ENCODE data around the gene RXFP2.

The RXFP2 gene

GRCh38 chr13:31764556-31764955, 25.2 kb downstream of the RXFP2 start:
- in situ Hi-C loops (cut with HindIII; ENCODE audit: low sequenced_read_pairs), result no loop called here
- H3K4me3 ChIP-seq (ENCODE audit: low read depth, low read length), result no peak overlapping the region
- TF ChIP-seq CTCF (IDR thresholded peaks at IDR 0.05; ENCODE audit: low read depth, low read length), result no peak
- no peak for DNase-seq (ENCODE audit: low read depth, low spot score)

- in situ Hi-C loops (cut with HindIII; ENCODE audit: low sequenced_read_pairs), result no loop called here
- no peak overlapping the region for H3K4me3 ChIP-seq (ENCODE audit: low read depth, low read length)
- TF ChIP-seq CTCF (IDR thresholded peaks at IDR 0.05; ENCODE audit: low read depth, low read length), result no peak
- peak; percentile 90 for DNase-seq (ENCODE audit: low read depth, low spot score)
Measured at GRCh38 chr13:31765138-31765785, 25.9 kb downstream of the RXFP2 start.

- in situ Hi-C loops (cut with HindIII; ENCODE audit: low sequenced_read_pairs), result no loop called here
Measured at GRCh38 chr13:31767175-31767900, 28.0 kb downstream of the RXFP2 start.

GRCh38 chr13:31768351-31768750, 29.0 kb downstream of the RXFP2 start:
- in situ Hi-C loops (cut with HindIII; ENCODE audit: low sequenced_read_pairs), result no loop called here
- no peak overlapping the region for H3K4me3 ChIP-seq (ENCODE audit: low read depth, low read length)
- DNase-seq (ENCODE audit: low read depth, low spot score), result no peak
- no peak for TF ChIP-seq CTCF (IDR thresholded peaks at IDR 0.05; ENCODE audit: low read depth, low read length)

More at GRCh38 chr13:31767175-31767900, 28.0 kb downstream of the RXFP2 start:
- TF ChIP-seq CTCF (IDR thresholded peaks at IDR 0.05; ENCODE audit: low read depth, low read length), result no peak
- H3K4me3 ChIP-seq (ENCODE audit: low read depth, low read length), result no peak overlapping the region
- peak; percentile 83 for DNase-seq (ENCODE audit: low read depth, low spot score)

- no peak for TF ChIP-seq CTCF (IDR thresholded peaks at IDR 0.05; ENCODE audit: low read depth, low read length)
- no peak for DNase-seq (ENCODE audit: low read depth, low spot score)
- in situ Hi-C loops (cut with HindIII; ENCODE audit: low sequenced_read_pairs), result no loop called here
- no peak overlapping the region for H3K4me3 ChIP-seq (ENCODE audit: low read depth, low read length)
Measured at GRCh38 chr13:31769575-31769974, 30.2 kb downstream of the RXFP2 start.

- in situ Hi-C loops (cut with HindIII; ENCODE audit: low sequenced_read_pairs), result no loop called here
- no peak for DNase-seq (ENCODE audit: low read depth, low spot score)
- H3K4me3 ChIP-seq (ENCODE audit: low read depth, low read length), result no peak overlapping the region
- no peak for TF ChIP-seq CTCF (IDR thresholded peaks at IDR 0.05; ENCODE audit: low read depth, low read length)
Measured at GRCh38 chr13:31772231-31772630, 32.9 kb downstream of the RXFP2 start.

Data from astrocyte of the spinal cord (primary cell).